ENCODE data around the gene PPFIBP2. TPM values are rescaled to one million over a fixed set of nuclear protein-coding genes. Genes with fewer than 3 reads are reported as not detected.

PPFIBP2 gene
- total RNA-seq, 1 donor from 2014 or later = 8.7 TPM

DNA sequence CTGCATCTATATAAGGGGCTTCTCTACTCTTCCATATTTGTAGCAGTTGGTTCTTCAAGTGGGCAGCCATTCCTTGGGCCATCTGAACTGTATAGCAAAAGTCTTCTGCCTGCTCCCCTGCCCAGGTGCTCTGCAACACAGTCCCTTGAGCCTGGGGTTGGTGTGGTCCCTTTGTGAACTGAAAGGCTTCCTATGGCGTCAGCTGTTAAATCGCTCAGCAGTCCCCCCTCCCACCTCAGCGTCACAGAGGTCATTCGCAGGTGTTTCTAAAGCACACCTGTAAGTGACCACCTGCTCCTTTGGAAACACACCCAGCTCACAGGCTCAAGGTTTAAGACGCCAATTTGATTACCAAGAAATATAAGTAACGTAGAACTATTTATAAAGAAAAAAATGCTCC is 122.6 kb downstream of the PPFIBP2 start:
- no peak overlapping the region for H3K4me3 Mint-ChIP-seq
- H3K27me3 Mint-ChIP-seq (ENCODE audit: insufficient read depth, low read depth) = peaks cover 4% of the 10 kb centered on the region
- H3K79me2 ChIP-seq (ENCODE audit: low read depth) = no peaks in the 10 kb centered on the region
- H2AFZ ChIP-seq (replicated peaks) = no peak overlapping the region
- H3K9me3 Mint-ChIP-seq = no peaks in the 10 kb centered on the region
- H3K4me2 ChIP-seq = no peak overlapping the region
- H3K36me3 Mint-ChIP-seq = peaks cover 3% of the 10 kb centered on the region
- no peak overlapping the region for H3K27ac ChIP-seq
- no peaks in the 10 kb centered on the region for H3F3A ChIP-seq (ENCODE audit: low read depth)
- no peaks in the 10 kb centered on the region for H3K4me1 Mint-ChIP-seq
- no peaks in the 10 kb centered on the region for H4K20me1 ChIP-seq (ENCODE audit: low read depth)
- H3K9ac ChIP-seq = no peak overlapping the region
- no peaks in the 10 kb centered on the region for H3K4me1 ChIP-seq
- DNase-seq (ENCODE audit: low spot score) = no peak
- no peak overlapping the region for H3K4me3 ChIP-seq
- H3K27me3 ChIP-seq = no peaks in the 10 kb centered on the region
- H3K27ac Mint-ChIP-seq = no peak overlapping the region
- no peaks in the 10 kb centered on the region for H3K36me3 ChIP-seq
- TF ChIP-seq EZH2 (IDR thresholded peaks at IDR 0.05) = no peak
- no peak for TF ChIP-seq EZH2phosphoT487 (IDR thresholded peaks at IDR 0.05)
- TF ChIP-seq, protein P1, sequence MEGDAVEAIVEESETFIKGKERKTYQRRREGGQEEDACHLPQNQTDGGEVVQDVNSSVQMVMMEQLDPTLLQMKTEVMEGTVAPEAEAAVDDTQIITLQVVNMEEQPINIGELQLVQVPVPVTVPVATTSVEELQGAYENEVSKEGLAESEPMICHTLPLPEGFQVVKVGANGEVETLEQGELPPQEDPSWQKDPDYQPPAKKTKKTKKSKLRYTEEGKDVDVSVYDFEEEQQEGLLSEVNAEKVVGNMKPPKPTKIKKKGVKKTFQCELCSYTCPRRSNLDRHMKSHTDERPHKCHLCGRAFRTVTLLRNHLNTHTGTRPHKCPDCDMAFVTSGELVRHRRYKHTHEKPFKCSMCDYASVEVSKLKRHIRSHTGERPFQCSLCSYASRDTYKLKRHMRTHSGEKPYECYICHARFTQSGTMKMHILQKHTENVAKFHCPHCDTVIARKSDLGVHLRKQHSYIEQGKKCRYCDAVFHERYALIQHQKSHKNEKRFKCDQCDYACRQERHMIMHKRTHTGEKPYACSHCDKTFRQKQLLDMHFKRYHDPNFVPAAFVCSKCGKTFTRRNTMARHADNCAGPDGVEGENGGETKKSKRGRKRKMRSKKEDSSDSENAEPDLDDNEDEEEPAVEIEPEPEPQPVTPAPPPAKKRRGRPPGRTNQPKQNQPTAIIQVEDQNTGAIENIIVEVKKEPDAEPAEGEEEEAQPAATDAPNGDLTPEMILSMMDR (IDR thresholded peaks at IDR 0.05) = no peak
- no peaks in the 10 kb centered on the region for H3K9me3 ChIP-seq (ENCODE audit: low read depth)

DNA sequence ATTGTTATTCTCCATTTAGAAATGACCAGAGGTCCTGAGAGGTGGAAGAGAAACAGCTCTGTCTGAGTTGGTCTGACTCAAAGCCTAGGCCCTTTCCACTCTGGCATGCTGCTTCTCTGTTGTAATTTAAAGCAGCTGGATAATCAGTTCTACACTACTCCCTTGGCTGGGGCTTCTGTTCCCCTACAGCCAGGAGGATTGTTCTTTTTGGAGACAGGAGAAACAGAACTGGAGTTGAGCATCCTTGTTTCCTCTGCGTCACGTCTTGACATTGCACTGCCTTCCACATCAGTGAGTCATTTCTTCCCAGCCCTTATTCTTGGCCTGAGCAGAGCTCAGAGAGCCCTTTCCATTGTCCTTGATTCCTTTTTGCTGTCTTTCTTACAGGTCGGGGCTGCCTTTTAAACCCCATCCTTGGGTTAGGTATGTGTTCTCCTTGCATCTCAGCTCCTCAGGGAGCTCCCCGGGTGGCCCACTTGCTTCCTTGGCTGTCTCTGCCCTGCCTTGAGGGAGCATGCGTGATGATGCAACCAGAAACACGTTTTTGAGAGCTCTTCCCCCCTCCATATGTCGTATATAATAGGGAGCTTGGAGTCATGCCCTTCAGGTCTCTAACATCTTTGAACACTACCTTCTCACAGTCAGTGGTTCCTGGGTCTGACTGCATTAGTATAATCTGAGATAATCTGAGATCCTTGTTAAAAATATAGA is 123.8 kb downstream of the PPFIBP2 start:
- Histone ChIP-seq H3K36me3 (no peaks in the 10 kb centered on the region), H3K9me3 (ENCODE audit: low read depth) (no peaks in the 10 kb centered on the region), H3K4me2 (no peak overlapping the region), H3K79me2 (ENCODE audit: low read depth) (no peaks in the 10 kb centered on the region), H2AFZ (replicated peaks) (no peak overlapping the region), H3K27me3 (no peaks in the 10 kb centered on the region), H3K9ac (no peak overlapping the region), H3K4me3 (no peak overlapping the region), H3K27ac (no peak overlapping the region), H3F3A (ENCODE audit: low read depth) (no peaks in the 10 kb centered on the region), H4K20me1 (ENCODE audit: low read depth) (no peaks in the 10 kb centered on the region), H3K4me1 (no peaks in the 10 kb centered on the region)
- TF ChIP-seq EZH2phosphoT487 (IDR thresholded peaks at IDR 0.05) (no peak), EZH2 (IDR thresholded peaks at IDR 0.05) (no peak)
- TF ChIP-seq, protein P1 (IDR thresholded peaks at IDR 0.05) = no peak
- no peaks in the 10 kb centered on the region for H3K9me3 Mint-ChIP-seq
- no peak overlapping the region for H3K4me3 Mint-ChIP-seq
- H3K36me3 Mint-ChIP-seq = peaks cover 3% of the 10 kb centered on the region
- H3K27ac Mint-ChIP-seq = no peak overlapping the region
- peaks cover 7% of the 10 kb centered on the region for H3K27me3 Mint-ChIP-seq (ENCODE audit: insufficient read depth, low read depth)
- peaks cover 3% of the 10 kb centered on the region for H3K4me1 Mint-ChIP-seq
- DNase-seq (ENCODE audit: low spot score) = no peak

DNA sequence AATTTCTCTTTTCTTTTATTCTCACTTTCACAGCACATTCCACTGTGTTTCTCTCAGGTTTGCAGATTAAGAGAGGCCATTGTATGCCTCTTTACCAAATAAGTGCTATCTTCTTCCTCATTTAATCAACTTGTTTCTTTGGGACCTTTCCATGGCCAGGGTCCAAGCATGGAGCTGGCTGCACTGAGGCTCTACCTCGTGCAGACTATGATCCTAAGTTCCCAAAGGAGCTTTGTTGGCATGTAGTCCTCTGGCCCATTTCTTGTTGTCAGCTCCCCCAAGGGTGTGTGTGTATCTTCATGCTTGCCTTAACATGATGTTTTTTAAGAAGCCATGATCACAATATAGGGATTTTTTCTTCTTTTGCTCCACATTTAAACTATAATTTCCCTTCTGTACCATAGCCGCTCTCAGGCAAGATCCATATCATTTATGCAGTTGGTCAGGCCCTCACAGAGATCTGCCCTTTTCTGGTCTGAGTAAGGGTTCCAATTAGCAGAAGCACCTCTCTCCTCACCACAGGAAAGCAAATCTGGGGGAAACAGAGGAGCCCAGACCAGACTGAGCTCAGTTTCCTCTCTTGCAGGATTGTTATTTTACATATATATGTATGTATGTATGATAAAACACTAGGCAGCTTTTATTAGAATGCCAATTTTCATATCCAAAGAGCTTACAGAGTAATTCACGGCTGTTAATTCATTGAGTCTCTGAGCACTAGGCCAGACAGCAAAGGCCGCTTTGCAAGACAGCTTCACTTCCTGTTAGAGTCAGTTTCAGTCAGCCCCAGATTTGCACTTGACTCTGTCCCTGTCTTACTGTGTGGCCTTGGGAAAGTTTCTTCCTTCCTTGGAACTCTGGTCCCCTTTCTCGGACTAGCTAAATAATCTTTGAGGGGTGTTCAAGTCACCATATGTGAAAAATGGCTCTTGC is 125.2 kb downstream of the PPFIBP2 start:
- Mint-ChIP-seq H3K27me3 (ENCODE audit: insufficient read depth, low read depth) (peaks cover 7% of the 10 kb centered on the region), H3K9me3 (no peaks in the 10 kb centered on the region), H3K27ac (no peak overlapping the region), H3K36me3 (peaks cover 3% of the 10 kb centered on the region), H3K4me1 (peaks cover 13% of the 10 kb centered on the region), H3K4me3 (no peak overlapping the region)
- DNase-seq (ENCODE audit: low spot score) = no peak
- Histone ChIP-seq H3K36me3 (no peaks in the 10 kb centered on the region), H3K4me2 (no peak overlapping the region), H3K4me1 (peaks cover 8% of the 10 kb centered on the region), H3K9ac (no peak overlapping the region), H3K9me3 (ENCODE audit: low read depth) (no peaks in the 10 kb centered on the region), H3K27me3 (no peaks in the 10 kb centered on the region), H3K27ac (no peak overlapping the region), H2AFZ (replicated peaks) (no peak overlapping the region), H3K79me2 (ENCODE audit: low read depth) (no peaks in the 10 kb centered on the region), H3F3A (ENCODE audit: low read depth) (no peaks in the 10 kb centered on the region), H4K20me1 (ENCODE audit: low read depth) (no peaks in the 10 kb centered on the region), H3K4me3 (no peak overlapping the region)
- TF ChIP-seq EZH2phosphoT487 (IDR thresholded peaks at IDR 0.05) (no peak), EZH2 (IDR thresholded peaks at IDR 0.05) (no peak)
- TF ChIP-seq, protein P1 (IDR thresholded peaks at IDR 0.05) = no peak

Data from neural progenitor cell (in vitro differentiated cells).